Skeletal muscle tissue (tissue), 4 donors: Measurements from ENCODE around the gene OR11H6. TPM values are rescaled to one million over a fixed set of nuclear protein-coding genes. Genes with fewer than 3 reads are reported as not detected.
"Not testable (repeated sequence)": the region's sequence is repeated elsewhere in the genome, so short reads cannot be mapped to it uniquely, and the experiment has no call there.

Source experiments
- H3K27ac ChIP-seq: one replicate; pipeline ENCODE4 v1.7.0; 2013; ENCODE audit warnings: mild to moderate bottlenecking, low read depth, low read length, inconsistent platforms
- H3K27me3 ChIP-seq, 3 donors: one replicate each; pipeline ENCODE4 v1.7.0; 2013; ENCODE audit warnings: low read length in 3 of 3; ENCODE audit not compliant: control insufficient read depth in 3 of 3, insufficient read depth in 3 of 3
- H3K36me3 ChIP-seq, 3 donors: one replicate each; pipeline ENCODE4 v1.7.0; 2013; ENCODE audit warnings: low read length in 3 of 3; ENCODE audit not compliant: control insufficient read depth in 3 of 3, insufficient read depth in 3 of 3
- H3K4me1 ChIP-seq, 3 donors: one replicate each; pipeline ENCODE4 v1.7.0; 2013; ENCODE audit warnings: low read length in 3 of 3, mild to moderate bottlenecking in 3 of 3; ENCODE audit not compliant: control insufficient read depth in 3 of 3, insufficient read depth in 3 of 3
- H3K4me3 ChIP-seq, 3 donors: one replicate each; pipeline ENCODE4 v1.7.0; 2013; ENCODE audit warnings: low read length in 3 of 3
- H3K9ac ChIP-seq, 3 donors: one replicate each; pipeline ENCODE4 v1.7.0; 2013; ENCODE audit warnings: low read length in 3 of 3, mild to moderate bottlenecking in 3 of 3, moderate library complexity in 2 of 3, low read depth in 1 of 3
- H3K9me3 ChIP-seq, 3 donors: one replicate each; pipeline ENCODE4 v1.7.0; 2013; ENCODE audit warnings: low read length in 3 of 3; ENCODE audit not compliant: control insufficient read depth in 3 of 3
- total RNA-seq: library from RNA; depleted of rRNA; stranded (reverse); fragments of >200 nt; gene quantifications from one replicate; pipeline ENCODE4 v1.2.3, GENCODE V29; 2014
- donor health status: Osteomylitis.

OR11H6 gene, protein sequence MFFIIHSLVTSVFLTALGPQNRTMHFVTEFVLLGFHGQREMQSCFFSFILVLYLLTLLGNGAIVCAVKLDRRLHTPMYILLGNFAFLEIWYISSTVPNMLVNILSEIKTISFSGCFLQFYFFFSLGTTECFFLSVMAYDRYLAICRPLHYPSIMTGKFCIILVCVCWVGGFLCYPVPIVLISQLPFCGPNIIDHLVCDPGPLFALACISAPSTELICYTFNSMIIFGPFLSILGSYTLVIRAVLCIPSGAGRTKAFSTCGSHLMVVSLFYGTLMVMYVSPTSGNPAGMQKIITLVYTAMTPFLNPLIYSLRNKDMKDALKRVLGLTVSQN
- total RNA-seq = not detected

DNA sequence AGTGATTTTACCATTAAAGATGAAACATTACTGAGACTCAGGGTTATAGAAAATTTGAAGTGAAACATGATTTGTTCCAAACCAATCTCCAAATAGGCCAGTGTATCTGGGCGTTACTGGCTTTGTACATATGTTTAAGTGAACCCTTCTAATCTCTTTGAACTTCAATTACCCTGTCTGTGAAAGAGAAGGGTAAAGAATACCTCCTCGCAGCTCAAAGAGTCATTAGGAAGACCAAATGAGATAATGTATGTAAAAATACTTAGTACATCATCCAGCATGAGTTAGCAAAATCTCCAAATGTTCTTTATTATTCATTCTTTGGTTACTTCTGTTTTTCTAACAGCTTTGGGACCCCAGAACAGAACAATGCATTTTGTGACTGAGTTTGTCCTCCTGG is at the start of gene OR11H6:
Gene OR11H6 (plus strand): TSS at position 301 of the 400 bp plus-strand sequence. CDS start 0 bp downstream, at position 301.
- H3K36me3 ChIP-seq = no peaks in the 10 kb centered on the region
- H3K4me1 ChIP-seq = no peaks in the 10 kb centered on the region
- H3K9ac ChIP-seq = no peak within 1 kb of the TSS
- H3K9me3 ChIP-seq = no peaks in the 10 kb centered on the region
- H3K27me3 ChIP-seq = no peaks in the 10 kb centered on the region
- no peak within 1 kb of the TSS for H3K4me3 ChIP-seq
- no peak within 1 kb of the TSS for H3K27ac ChIP-seq

DNA sequence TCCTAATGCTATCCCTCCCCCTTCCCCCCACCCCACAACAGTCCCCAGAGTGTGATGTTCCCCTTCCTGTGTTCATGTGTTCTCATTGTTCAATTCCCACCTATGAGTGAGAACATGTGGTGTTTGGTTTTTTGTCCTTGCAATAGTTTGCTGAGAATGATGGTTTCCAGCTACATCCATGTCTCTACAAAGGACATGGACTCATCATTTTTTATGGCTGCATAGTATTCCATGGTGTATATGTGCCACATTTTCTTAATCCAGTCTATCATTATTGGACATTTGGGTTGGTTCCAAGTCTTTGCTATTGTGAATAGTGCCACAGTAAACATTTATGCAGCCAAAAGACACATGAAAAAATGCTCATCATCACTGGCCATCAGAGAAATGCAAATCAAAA is 49.3 kb upstream of the OR11H6 start:
- not testable (repeated sequence) for H3K4me1 ChIP-seq, H3K9ac ChIP-seq, H3K27ac ChIP-seq, H3K36me3 ChIP-seq, H3K9me3 ChIP-seq, H3K27me3 ChIP-seq, H3K4me3 ChIP-seq

DNA sequence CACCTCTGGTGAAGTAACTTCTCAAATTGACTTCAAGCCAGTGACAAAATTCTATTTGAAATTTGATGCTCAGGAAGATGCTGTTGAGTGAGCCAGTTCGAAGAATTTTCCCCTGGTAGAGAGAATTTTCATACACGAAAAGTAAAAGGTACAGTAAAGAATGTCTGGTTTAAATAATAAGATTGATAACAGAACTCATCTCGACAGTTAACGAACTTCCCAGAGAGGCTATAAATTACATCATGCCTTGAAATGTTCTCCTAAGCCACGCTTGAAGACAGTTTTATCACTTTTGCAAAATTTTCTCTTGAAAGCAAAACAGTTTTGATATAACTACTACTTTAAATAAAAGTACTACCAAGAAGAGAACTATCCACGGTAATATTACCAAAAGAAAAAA is 47.2 kb upstream of the OR11H6 start:
- H3K4me3 ChIP-seq = no peak overlapping the region
- no peaks in the 10 kb centered on the region for H3K9me3 ChIP-seq
- H3K27ac ChIP-seq = no peak overlapping the region
- H3K27me3 ChIP-seq = no peaks in the 10 kb centered on the region
- no peaks in the 10 kb centered on the region for H3K4me1 ChIP-seq
- H3K9ac ChIP-seq = no peak overlapping the region
- H3K36me3 ChIP-seq = no peaks in the 10 kb centered on the region

DNA sequence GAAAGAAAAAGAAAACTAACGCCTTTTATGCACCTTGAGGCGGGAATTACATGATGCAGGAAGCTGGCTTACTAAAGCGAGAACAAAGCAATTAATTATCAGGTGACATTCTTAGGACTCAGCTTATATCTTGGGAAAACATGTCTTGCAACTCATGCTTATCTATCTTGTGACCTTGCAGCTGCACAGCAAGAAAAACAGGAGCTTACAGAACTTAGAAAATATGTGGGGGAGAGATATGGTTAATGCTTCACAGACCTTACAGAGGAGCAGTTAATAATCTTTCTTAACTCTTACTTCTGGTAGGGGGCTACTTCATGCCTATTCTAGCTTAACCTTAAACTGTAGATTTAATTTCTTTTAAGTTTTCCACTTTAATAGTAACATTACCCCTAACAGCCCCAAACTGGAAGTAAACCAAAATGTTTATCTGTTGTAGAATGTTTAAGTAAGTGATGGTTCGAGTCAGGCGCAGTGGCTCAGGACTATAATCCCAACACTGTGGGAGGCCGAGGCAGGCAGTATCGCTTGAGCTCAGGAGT is 46.0 kb upstream of the OR11H6 start:
- Histone ChIP-seq H3K4me1 (no peaks in the 10 kb centered on the region), H3K4me3 (no peak overlapping the region), H3K27ac (no peak overlapping the region), H3K9ac (no peak overlapping the region), H3K27me3 (no peaks in the 10 kb centered on the region), H3K9me3 (no peaks in the 10 kb centered on the region), H3K36me3 (no peaks in the 10 kb centered on the region)

DNA sequence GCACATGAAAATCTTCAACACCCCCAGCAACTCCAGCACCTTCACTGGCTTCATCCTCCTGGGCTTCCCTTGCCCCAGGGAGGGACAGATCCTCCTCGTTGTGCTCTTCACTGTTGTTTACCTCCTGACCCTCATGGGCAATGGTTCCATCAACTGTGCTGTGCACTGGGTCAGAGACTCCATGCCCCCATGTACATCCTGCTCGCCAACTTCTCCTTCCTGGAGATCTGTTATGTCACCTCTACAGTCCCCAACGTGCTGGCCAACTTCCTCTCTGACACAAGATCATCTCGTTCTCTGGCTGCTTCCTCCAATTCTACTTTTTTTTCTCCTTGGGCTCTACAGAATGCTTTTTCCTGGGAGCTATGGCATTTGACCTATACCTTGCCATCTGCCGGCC is 44.3 kb upstream of the OR11H6 start:
- no peak overlapping the region for H3K27ac ChIP-seq
- H3K4me1 ChIP-seq = no peaks in the 10 kb centered on the region

DNA sequence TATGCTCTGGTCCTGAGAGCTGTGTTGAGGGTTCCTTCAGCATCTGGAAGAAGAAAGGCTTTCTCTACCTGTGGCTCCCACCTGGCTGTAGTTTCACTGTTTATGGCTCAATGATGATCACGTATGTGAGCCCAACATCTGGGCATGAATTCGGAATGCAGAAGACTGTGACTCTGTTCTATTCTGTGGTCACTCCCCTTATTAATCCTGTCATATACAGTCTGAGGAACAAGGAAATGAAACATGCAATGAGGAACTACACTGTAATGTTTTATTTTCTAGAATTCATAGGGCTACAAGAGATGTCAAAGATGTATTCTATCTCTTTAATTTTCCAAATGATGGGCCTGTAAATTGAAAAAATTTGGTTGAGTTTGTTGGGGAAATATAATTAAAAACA is 43.6 kb upstream of the OR11H6 start:
- no peak overlapping the region for H3K27ac ChIP-seq

More for the DNA sequence above, 44.3 kb upstream of the OR11H6 start:
- Histone ChIP-seq H3K4me3 (no peak overlapping the region), H3K9me3 (no peaks in the 10 kb centered on the region), H3K36me3 (no peaks in the 10 kb centered on the region), H3K9ac (no peak overlapping the region), H3K27me3 (no peaks in the 10 kb centered on the region)

DNA sequence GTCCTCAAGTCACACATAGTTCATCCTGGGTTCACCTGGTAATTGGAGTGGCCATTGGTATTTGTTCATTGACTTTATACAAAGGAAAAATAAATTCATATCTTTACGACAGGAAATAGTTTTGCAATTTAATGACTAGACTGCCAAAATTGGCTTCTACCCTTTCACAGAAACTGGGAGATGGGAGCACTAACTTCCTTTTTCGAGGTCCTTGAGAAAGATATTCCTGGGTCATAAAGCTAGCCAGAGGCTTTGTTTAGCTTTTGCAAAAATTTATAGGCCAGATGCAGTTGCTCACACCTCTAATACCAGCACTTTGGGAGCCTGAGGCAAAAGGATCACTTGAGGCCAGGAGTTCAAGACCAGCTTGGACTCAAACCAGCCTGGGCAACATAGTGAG is 43.0 kb upstream of the OR11H6 start:
- Histone ChIP-seq H3K4me1 (no peaks in the 10 kb centered on the region), H3K36me3 (no peaks in the 10 kb centered on the region), H3K4me3 (no peak overlapping the region), H3K27ac (no peak overlapping the region), H3K9ac (no peak overlapping the region), H3K27me3 (no peaks in the 10 kb centered on the region), H3K9me3 (no peaks in the 10 kb centered on the region)

More for the DNA sequence above, 43.6 kb upstream of the OR11H6 start:
- Histone ChIP-seq H3K36me3 (no peaks in the 10 kb centered on the region), H3K4me1 (no peaks in the 10 kb centered on the region), H3K27me3 (no peaks in the 10 kb centered on the region), H3K9me3 (no peaks in the 10 kb centered on the region), H3K9ac (no peak overlapping the region), H3K4me3 (no peak overlapping the region)

DNA sequence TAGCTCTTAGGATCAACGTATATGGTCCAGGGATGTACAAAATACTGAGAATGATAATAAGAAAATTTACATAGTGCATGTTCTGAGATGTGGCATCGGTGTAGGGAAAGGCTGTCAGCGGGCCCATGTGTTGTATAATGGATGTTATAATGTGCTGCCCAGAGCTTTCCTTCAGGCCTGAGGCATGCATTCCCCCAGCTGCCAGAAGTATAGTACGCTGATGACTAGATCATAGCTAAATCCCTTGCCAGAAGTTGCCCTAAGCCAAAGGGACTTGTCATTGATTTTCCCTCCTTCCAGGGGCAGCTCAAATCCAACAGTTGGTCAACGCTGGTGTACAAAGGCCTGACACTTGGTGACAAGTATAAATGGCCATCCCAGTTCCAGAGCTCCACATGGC is 39.3 kb upstream of the OR11H6 start:
- Histone ChIP-seq H3K27me3 (no peaks in the 10 kb centered on the region), H3K36me3 (no peaks in the 10 kb centered on the region), H3K9ac (no peak overlapping the region), H3K27ac (no peak overlapping the region), H3K9me3 (no peaks in the 10 kb centered on the region), H3K4me1 (no peaks in the 10 kb centered on the region), H3K4me3 (no peak overlapping the region)

DNA sequence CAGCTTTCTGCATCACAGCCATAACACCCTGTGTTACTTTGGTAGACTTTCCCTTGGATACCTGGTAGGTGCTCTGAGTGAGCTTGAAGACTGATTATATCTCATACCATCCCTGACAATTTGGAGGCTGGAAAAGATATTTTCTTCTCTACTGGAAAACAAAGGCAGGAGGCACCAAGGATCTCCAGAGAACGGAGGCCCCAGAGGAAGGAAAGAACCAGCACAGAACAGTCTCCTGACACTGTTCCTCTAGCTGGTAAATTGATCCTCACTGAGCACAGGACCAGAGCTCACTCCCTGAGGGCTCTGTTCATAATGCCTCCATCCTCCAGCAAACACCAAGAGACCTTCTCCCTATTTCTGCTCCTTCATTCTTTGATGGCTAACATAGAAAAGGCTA is 32.9 kb upstream of the OR11H6 start, which contains the start of gene OR11G2:
Gene OR11G2 (plus strand): TSS at position 301 of the 400 bp plus-strand sequence. CDS start 6,542 bp downstream, outside the sequence.
- H3K9ac ChIP-seq = no peak within 1 kb of the TSS
- H3K36me3 ChIP-seq = no peaks in the 10 kb centered on the region
- H3K9me3 ChIP-seq = no peaks in the 10 kb centered on the region
- no peaks in the 10 kb centered on the region for H3K27me3 ChIP-seq
- no peak within 1 kb of the TSS for H3K27ac ChIP-seq
- no peak within 1 kb of the TSS for H3K4me3 ChIP-seq
- no peaks in the 10 kb centered on the region for H3K4me1 ChIP-seq

DNA sequence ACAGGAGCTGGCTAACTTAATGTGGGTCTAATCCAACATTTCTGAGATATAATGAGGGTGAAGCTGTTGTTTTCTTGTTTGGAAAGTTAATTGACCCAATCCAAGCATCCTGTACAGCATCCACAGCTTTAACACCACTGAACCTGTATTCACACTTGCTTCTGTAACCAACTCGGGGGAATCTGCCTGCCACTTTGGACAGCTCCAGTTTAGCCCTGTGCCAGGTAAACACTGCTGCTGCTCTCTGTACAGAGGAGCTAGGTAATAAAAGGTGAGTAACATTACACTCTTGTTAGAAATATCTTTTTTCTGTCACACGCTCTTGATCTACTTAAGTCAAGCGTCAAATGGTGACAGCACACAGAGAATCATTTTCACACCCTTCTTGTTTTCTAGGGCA is 32.1 kb upstream of the OR11H6 start:
- Histone ChIP-seq H3K36me3 (no peaks in the 10 kb centered on the region), H3K27me3 (no peaks in the 10 kb centered on the region)

More for the DNA sequence above, 32.1 kb upstream of the OR11H6 start:
- Histone ChIP-seq H3K9ac (no peak overlapping the region), H3K4me3 (no peak overlapping the region), H3K27ac (no peak overlapping the region), H3K9me3 (no peaks in the 10 kb centered on the region), H3K4me1 (no peaks in the 10 kb centered on the region)
